K562 (cell line): ENCODE measurements around the gene CLASP1. TPM values are rescaled to one million over a fixed set of nuclear protein-coding genes. Genes with fewer than 3 reads are reported as not detected.

Experiments
- ATAC-seq: fragments of 200-7000 bp; cut with Tn5 transposase; 3 replicates; pipeline ENCODE4 v1.9.1; 2020; ENCODE audit warnings: moderate library complexity
- BruUV-seq: library from RNA; stranded (reverse); fragments of 400-500 nt; replicated peaks from 2 replicates; lab custom pipeline; 2021; lab: Mats Ljungman, UMichigan
- CTCF ChIA-PET: fragments of 300-600 bp; formaldehyde crosslinking; extraction: SDS; loops from one replicate; lab custom pipeline; 2021; ENCODE audit warnings: low intra/inter-chr PET ratio; lab: Yijun Ruan, JAX
- POLR2A ChIA-PET: fragments of 300-600, 350-650 bp; sonication (Branson Sonifier 250); formaldehyde crosslinking; extraction: SDS; loops from one replicate; lab custom pipeline; 2021; ENCODE audit warnings: antibody characterized with exemption, inconsistent platforms; lab: Yijun Ruan, JAX
- DNase-seq, 4 experiments: peaks; one replicate each; pipeline versions ENCODE4 v3.0.0 to v3.0.0-alpha.2; 2011 to 2018; ENCODE audit warnings: low spot score in 3 of 4, mixed read lengths in 3 of 4; ENCODE audit errors: extremely low read depth in 1 of 4
- FAIRE-seq: peaks from 2 replicates; lab custom pipeline; 2011; peaks lifted over from hg19 to GRCh38; lab: Jason Lieb, UNC
- H2AFZ ChIP-seq: 2 replicates; pipeline ENCODE4 v1.6.0; 2011; ENCODE audit warnings: low read depth, low read length, control low read depth, inconsistent platforms
- H3K27ac ChIP-seq: fragments of 200-600 bp; 3 replicates; pipeline ENCODE4 v1.8.0; 2011; ENCODE audit warnings: low read depth, mild to moderate bottlenecking, control low read depth, inconsistent platforms, low read length, moderate library complexity, mixed read lengths; ENCODE audit errors: extremely low read depth
- H3K27me3 ChIP-seq, 2 experiments: fragments of 300-600 bp in 1 of 2; 2 replicates in 1 of 2; 3 replicates in 1 of 2; pipeline versions ENCODE4 v1.6.0 to v1.8.0; 2011; ENCODE audit warnings: inconsistent platforms in 2 of 2, low read length in 2 of 2, mild to moderate bottlenecking in 1 of 2, mixed read lengths in 1 of 2, moderate library complexity in 1 of 2; ENCODE audit not compliant: control insufficient read depth in 2 of 2, insufficient read depth in 2 of 2
- H3K36me3 ChIP-seq: fragments of 300-600 bp; 3 replicates; pipeline ENCODE4 v1.8.0; 2011; ENCODE audit warnings: mild to moderate bottlenecking, low read length, inconsistent platforms; ENCODE audit not compliant: control insufficient read depth, insufficient read depth
- H3K4me1 ChIP-seq, 2 experiments: fragments of 200-600 bp in 1 of 2; replicated peaks in 1 of 2; 2 replicates in 1 of 2; 3 replicates in 1 of 2; pipeline versions ENCODE4 v1.5.1 to v1.8.0; 2011; ENCODE audit warnings: inconsistent platforms in 2 of 2, low read length in 2 of 2, mild to moderate bottlenecking in 1 of 2, mixed read lengths in 1 of 2, moderate library complexity in 1 of 2; ENCODE audit not compliant: control insufficient read depth in 2 of 2, insufficient read depth in 2 of 2
- H3K4me2 ChIP-seq: 2 replicates; pipeline ENCODE4 v1.6.1; 2011; ENCODE audit warnings: low read length, control low read depth, inconsistent platforms, mixed read lengths; ENCODE audit not compliant: insufficient read depth
- H3K4me3 ChIP-seq: fragments of 200-600 bp; sonication (generic), shearing (Covaris generic); 2 replicates; pipeline ENCODE4 v1.5.1; 2016; ENCODE audit warnings: control low read depth, inconsistent platforms
- H3K79me2 ChIP-seq: fragments of 200-600 bp; 3 replicates; pipeline ENCODE4 v1.8.0; 2011; ENCODE audit warnings: low read length, inconsistent platforms; ENCODE audit not compliant: control insufficient read depth, insufficient read depth
- H3K9ac ChIP-seq, 2 experiments: 2 replicates each; pipeline versions ENCODE4 v1.6.0 to v1.6.1; 2011; ENCODE audit warnings: low read depth in 2 of 2, low read length in 2 of 2, control low read depth in 1 of 2, inconsistent platforms in 1 of 2, mild to moderate bottlenecking in 1 of 2, mixed read lengths in 1 of 2; ENCODE audit not compliant: insufficient read depth in 1 of 2
- H3K9me1 ChIP-seq: one replicate; pipeline ENCODE4 v1.6.0; 2011; ENCODE audit warnings: inconsistent platforms, mild to moderate bottlenecking, low read length, moderate library complexity; ENCODE audit not compliant: control insufficient read depth, insufficient read depth
- H3K9me3 ChIP-seq: replicated peaks from 2 replicates; pipeline ENCODE4 v1.5.1; 2011; ENCODE audit warnings: low read depth, low read length, inconsistent platforms; ENCODE audit not compliant: control insufficient read depth, insufficient read depth
- H4K20me1 ChIP-seq: replicated peaks from 2 replicates; pipeline ENCODE4 v1.6.1; 2011; ENCODE audit warnings: low read length, inconsistent platforms, mixed read lengths; ENCODE audit not compliant: control insufficient read depth, insufficient read depth
- BCL6 ChIP-seq: fragments of 250-450 bp; sonication (Bioruptor Pico); IDR thresholded peaks from 2 replicates; pipeline ENCODE4 v1.4.0; 2020
- CBFA2T3 ChIP-seq: fragments of 450-650 bp; IDR thresholded peaks from 2 replicates; pipeline ENCODE4 v1.6.1; 2017
- CLOCK ChIP-seq: fragments of 250-450 bp; sonication (Bioruptor Pico); IDR thresholded peaks from 2 replicates; pipeline ENCODE4 v1.4.0; 2020; ENCODE audit warnings: mild to moderate bottlenecking, moderate library complexity, borderline replicate concordance
- ELF1 ChIP-seq: fragments of 200-800 bp; sonication (Bioruptor generic); IDR thresholded peaks from 2 replicates; pipeline ENCODE4 v1.6.1; 2016; ENCODE audit warnings: missing genetic modification characterization, missing compliant biosample characterization
- GMEB1 ChIP-seq: fragments of 250-450 bp; sonication (Bioruptor Pico); IDR thresholded peaks from 2 replicates; pipeline ENCODE4 v1.4.0; 2020; ENCODE audit warnings: mild to moderate bottlenecking
- NFIC ChIP-seq: fragments of 450-650 bp; IDR thresholded peaks from 2 replicates; pipeline ENCODE4 v1.6.1; 2017; ENCODE audit warnings: mild to moderate bottlenecking, inconsistent platforms
- NFIX ChIP-seq: fragments of 250-450 bp; sonication (Bioruptor Pico); IDR thresholded peaks from 2 replicates; pipeline ENCODE4 v1.4.0; 2020; ENCODE audit warnings: low read depth, mild to moderate bottlenecking, moderate library complexity
- RBM17 ChIP-seq: fragments of 200-400 bp; formaldehyde crosslinking; IDR thresholded peaks from 2 replicates; pipeline ENCODE4 v1.6.1; 2017; ENCODE audit warnings: low read depth, mild to moderate bottlenecking, low read length, borderline replicate concordance
- RBM22 ChIP-seq: fragments of 200-400 bp; formaldehyde crosslinking; IDR thresholded peaks from 2 replicates; pipeline ENCODE4 v1.6.1; 2018; ENCODE audit warnings: low read length, low read depth; ENCODE audit not compliant: poor library complexity, severe bottlenecking
- SIN3A ChIP-seq, 2 experiments: fragments of 150-350 bp in 1 of 2; IDR thresholded peaks; 2 replicates each; pipeline ENCODE4 v1.6.1; 2011 to 2016; ENCODE audit warnings: borderline replicate concordance in 2 of 2, low read depth in 2 of 2, low read length in 2 of 2, mild to moderate bottlenecking in 2 of 2, moderate library complexity in 2 of 2; ENCODE audit not compliant: control insufficient read depth in 1 of 2
- SMC3 ChIP-seq: conservative IDR thresholded peaks from 2 replicates; pipeline ENCODE4 v1.6.1; 2011; ENCODE audit warnings: low read depth, low read length, improper control_type of control experiment; ENCODE audit not compliant: insufficient read depth
- SPI1 ChIP-seq: IDR thresholded peaks from 2 replicates; pipeline ENCODE4 v1.6.1; 2011; ENCODE audit warnings: low read depth, low read length, control low read depth, borderline replicate concordance
- XRCC5 ChIP-seq: fragments of 200-400 bp; formaldehyde crosslinking; IDR thresholded peaks from 2 replicates; pipeline ENCODE4 v1.6.1; 2017; ENCODE audit warnings: low read depth, mild to moderate bottlenecking, low read length
- ZNF3 ChIP-seq: fragments of 250-450 bp; sonication (Bioruptor Pico); IDR thresholded peaks from 2 replicates; pipeline ENCODE4 v1.5.0; 2021; ENCODE audit warnings: mild to moderate bottlenecking, moderate library complexity
- ZNF431 ChIP-seq: sonication (generic); formaldehyde crosslinking; IDR thresholded peaks from 2 replicates; pipeline ENCODE4 v1.8.0; 2022; ENCODE audit warnings: mild to moderate bottlenecking, missing genetic modification reagents
- ZNF57 ChIP-seq: fragments of 450-650 bp; formaldehyde crosslinking; IDR thresholded peaks from 2 replicates; pipeline ENCODE4 v1.4.0; 2020; ENCODE audit warnings: mild to moderate bottlenecking, moderate library complexity
- WGBS: fragments of 100-300 bp; shearing (Covaris generic); methylation state at CpG from one replicate; pipeline ENCODE4 v1.1.6; 2016; ENCODE audit warnings: low coverage, mixed read lengths; ENCODE audit not compliant: insufficient coverage; ENCODE audit errors: missing lambda C conversion rate; 5-methylcytosine and 5-hydroxymethylcytosine counted together
- in situ Hi-C: fragments of 300-500 bp; cut with MboI; formaldehyde crosslinking; loops from 4 replicates; pipeline ENCODE4 v1.15.0; 2018; ENCODE audit warnings: inconsistent platforms, mixed read lengths
- intact Hi-C: fragments of 100-400 bp; cut with micrococcal nuclease; formaldehyde crosslinking; loops from 2 replicates; pipeline ENCODE4 v1.14.2; 2022
- polyA plus RNA-seq, 8 experiments: library from polyadenylated mRNA; depleted of rRNA in 4 of 8; stranded (reverse) in 5 of 8; unstranded in 3 of 8; fragments of >200 nt; fragmentation: Nextera tagmentation in 2 of 8; fragmentation: Illumina TruSeq in 1 of 8; extraction: Ambion mirVana in 2 of 8; extraction: Trizol in 1 of 8; gene quantifications; 2 replicates each; pipeline versions ENCODE4 v1.2.1 to v1.2.3, GENCODE V29; 2011 to 2014; ENCODE audit warnings: inconsistent platforms in 1 of 8, missing spikeins in 1 of 8
- total RNA-seq, 7 experiments: library from RNA; depleted of rRNA in 6 of 7; stranded (reverse); fragments of >200 nt in 6 of 7; fragmentation: Illumina TruSeq in 2 of 7; extraction: Trizol in 2 of 7; gene quantifications; 2 replicates each; pipeline versions ENCODE4 v1.2.1 to v1.2.3, GENCODE V29; 2011 to 2021; ENCODE audit warnings: low replicate concordance in 1 of 7

CLASP1 gene
- total and polyA plus RNA-seq, 9 of the 15 experiments (the other 6 are each of a cell fraction or from before 2014, with no cell fraction given), result 1.7 to 40.3 (median 20.7) TPM

DNA sequence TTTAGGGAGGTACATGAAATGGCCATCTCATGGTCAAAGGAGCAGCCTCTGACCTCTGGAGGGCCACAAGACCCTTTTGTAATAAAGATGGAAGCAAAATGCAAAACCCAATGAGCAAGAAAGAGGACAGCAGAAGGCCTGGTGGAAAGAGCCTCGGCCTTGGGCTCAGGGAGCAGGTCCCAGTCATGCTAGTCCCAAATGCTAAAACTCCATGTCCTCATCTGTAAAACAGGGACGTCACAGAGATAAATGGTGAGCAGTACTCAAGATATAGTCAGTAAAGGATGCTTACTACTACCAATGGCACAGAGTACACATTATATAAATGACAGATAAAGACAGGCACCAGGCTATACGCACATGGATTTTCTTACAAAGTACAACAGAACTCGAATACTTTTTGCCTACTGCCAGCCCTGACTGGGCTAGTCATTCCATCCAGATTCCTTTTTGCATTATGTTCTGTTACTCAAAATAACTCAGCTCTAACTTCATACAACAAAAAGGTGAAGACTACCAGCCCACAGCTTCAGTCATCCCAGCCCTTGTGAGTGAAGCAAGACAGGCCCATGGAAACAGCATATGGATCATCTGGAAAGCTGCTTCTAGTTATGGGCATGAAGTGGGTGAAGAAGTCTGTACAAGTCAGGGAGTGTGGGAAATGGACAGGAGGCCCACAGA is 299.4 kb downstream of the CLASP1 start:
- Histone ChIP-seq H3K4me3 (no peak overlapping the region), H3K9me3 (no peaks in the 10 kb centered on the region), H3K36me3 (peaks cover 88% of the 10 kb centered on the region), H3K4me2 (no peak overlapping the region), H3K4me1 (no peaks in the 10 kb centered on the region), H3K9me1 (no peaks in the 10 kb centered on the region), H4K20me1 (no peaks in the 10 kb centered on the region), H2AFZ (no peak overlapping the region), H3K27ac (no peak overlapping the region), H3K27me3 (no peaks in the 10 kb centered on the region), H3K79me2 (no peaks in the 10 kb centered on the region), H3K9ac (no peak overlapping the region)
- no peak for ATAC-seq
- POLR2A ChIA-PET, result no interaction called here
- DNase-seq, result no peak
- 90% methylated on average over 4 of the region's 4 CpGs for WGBS
- no TSS peak for BruUV-seq
- no peak for FAIRE-seq
- CTCF ChIA-PET, result no interaction called here
- TF ChIP-seq SPI1 (no peak), CLOCK (no peak), RBM17 (no peak), SMC3 (no peak), ZNF431 (no peak), BCL6 (CRISPR knock-in tag) (no peak), ELF1 (tag) (no peak), NFIX (CRISPR knock-in tag) (no peak), NFIC (no peak), CBFA2T3 (no peak), GMEB1 (CRISPR knock-in tag) (no peak), XRCC5 (no peak), ZNF57 (CRISPR knock-in tag) (no peak), ZNF3 (CRISPR knock-in tag) (no peak), RBM22 (no peak), SIN3A (IDR thresholded peaks at IDR 0.05; ENCODE audit: borderline replicate concordance in 2 of 2, control insufficient read depth in 1 of 2, low read depth in 2 of 2, low read length in 2 of 2) (no peak)
- intact Hi-C loops, result no loop called here
- in situ Hi-C loops, result loop anchor here (25.0 kb wide), 1 partner anchor 663 kb away; no protein-coding TSS in a partner anchor
